Esophagus squamous epithelium (tissue), 5 donors: ENCODE results near the gene ESPL1. TPM values are rescaled to one million over a fixed set of nuclear protein-coding genes. Genes with fewer than 3 reads are reported as not detected.

ENCODE experiments used
- DNase-seq: peaks from one replicate; lab custom pipeline; 2025; lab: John Stamatoyannopoulos, UW
- H3K27ac ChIP-seq, 4 donors: fragments of 200-600 bp; sonication (generic); one replicate each; pipeline ENCODE4 v1.5.1; 2016 to 2019; ENCODE audit warnings: mild to moderate bottlenecking in 1 of 4
- H3K27me3 ChIP-seq, 4 donors: fragments of 200-600 bp; sonication (generic); 1 replicate in 3 of 4; 2 replicates in 1 of 4; pipeline versions ENCODE4 v1.5.1 to v1.6.0; 2017 to 2021; ENCODE audit warnings: antibody characterized with exemption in 1 of 4
- H3K36me3 ChIP-seq, 3 donors: fragments of 200-600 bp; sonication (generic); one replicate each; pipeline ENCODE4 v1.5.1; 2016 to 2019
- H3K4me1 ChIP-seq, 3 donors: fragments of 200-600 bp; sonication (generic); one replicate each; pipeline ENCODE4 v1.5.1; 2017 to 2019
- H3K4me3 ChIP-seq, 4 donors: fragments of 200-600 bp; sonication (generic); 1 replicate in 3 of 4; 2 replicates in 1 of 4; pipeline ENCODE4 v1.5.1; 2016 to 2019; ENCODE audit warnings: mild to moderate bottlenecking in 2 of 4, moderate library complexity in 1 of 4
- H3K9me3 ChIP-seq, 3 donors: fragments of 200-600 bp; sonication (generic); one replicate each; pipeline ENCODE4 v1.5.1; 2016 to 2019
- POLR2A ChIP-seq, 4 donors: fragments of 450-650 bp; IDR thresholded peaks; one replicate each; pipeline ENCODE4 v1.6.1; 2017; ENCODE audit warnings: antibody characterized with exemption in 4 of 4, mild to moderate bottlenecking in 4 of 4, moderate library complexity in 3 of 4
- WGBS, 2 donors: methylation state at CpG; one replicate each; pipeline ENCODE4 v1.1.5; 2018; 5-methylcytosine and 5-hydroxymethylcytosine counted together
- intact Hi-C: fragments of 100-400 bp; cut with DNase I; formaldehyde crosslinking; loops from one replicate; pipeline ENCODE4 v1.15.0; 2022
- total RNA-seq, 4 donors: library from RNA; depleted of rRNA; stranded (reverse); fragments of >200 nt; gene quantifications; one replicate each; pipeline ENCODE4 v1.1.0, GENCODE V29; 2016
- TF ChIP-seq, protein P1 (sequence below), 6 experiments: fragments of 450-650 bp in 4 of 6; fragments of 200-600 bp in 2 of 6; sonication (generic) in 2 of 6; IDR thresholded peaks; one replicate each; pipeline ENCODE4 v1.5.1; 2016 to 2019; ENCODE audit warnings: antibody characterized with exemption in 6 of 6, mild to moderate bottlenecking in 4 of 6, moderate library complexity in 4 of 6
- donor health status: DM: yes; HTN: yes; CAD: no.

Gene ESPL1
- total RNA-seq, 4 donors from 2014 or later: 32.2 to 85.6 (median 48.0) TPM

GRCh38 chr12:53239643-53240258, 28.3 kb upstream of the ESPL1 start:
- intact Hi-C loops: no loop called here
- DNase-seq: no peak

DNA sequence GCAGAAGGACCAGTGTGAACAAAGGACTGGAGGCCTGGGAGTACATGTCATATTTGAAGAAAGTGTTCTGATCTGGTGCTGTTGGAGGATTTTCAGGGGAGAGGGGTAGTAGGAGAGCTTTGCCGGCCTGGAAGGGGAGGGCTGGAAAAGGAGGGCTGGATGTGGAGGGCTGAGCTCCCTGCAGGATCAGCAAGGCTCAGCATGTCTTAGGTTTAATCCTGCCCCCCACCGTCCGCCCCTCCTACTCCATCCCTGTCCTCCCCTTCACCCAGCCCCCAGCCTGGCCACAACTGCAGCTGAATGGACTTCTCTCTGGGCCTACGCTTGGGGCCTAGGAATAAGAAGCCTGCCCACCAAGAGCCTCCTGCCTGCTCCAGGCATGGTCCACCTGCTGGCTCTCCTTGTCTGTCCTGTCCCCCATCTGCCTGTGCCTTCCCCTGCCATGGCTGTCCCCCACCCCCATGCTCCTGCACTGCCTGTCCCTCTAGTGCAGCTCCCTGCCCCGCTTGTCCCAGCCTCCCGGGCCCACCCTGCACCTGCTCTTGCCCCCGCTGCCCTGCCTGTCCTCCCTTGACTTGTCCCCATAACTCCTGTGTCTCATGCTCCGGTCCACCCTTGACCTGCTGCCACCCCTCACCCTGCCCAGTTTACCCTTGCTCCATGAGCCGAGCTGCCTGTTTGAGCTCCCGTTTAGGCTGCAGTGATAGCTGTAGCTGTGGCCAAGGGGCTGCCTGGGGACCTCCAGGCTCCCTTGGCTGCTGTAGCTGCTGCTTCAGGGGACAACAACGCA, 26.3 kb upstream of the ESPL1 start:
- intact Hi-C loops: no loop called here
- peaks cover 0 to 18% (median 0%) of the 10 kb centered on the region in 4 donors for H3K27me3 ChIP-seq
- no peak for DNase-seq
- H3K4me3 ChIP-seq: no peak overlapping the region
- WGBS, 2 donors: 73 to 80% methylated on average over 4 to 9 of the region's 11 CpGs
- no peak overlapping the region for H3K27ac ChIP-seq
- H3K9me3 ChIP-seq: no peaks in the 10 kb centered on the region
- no peaks in the 10 kb centered on the region for H3K36me3 ChIP-seq
- TF ChIP-seq, protein P1, sequence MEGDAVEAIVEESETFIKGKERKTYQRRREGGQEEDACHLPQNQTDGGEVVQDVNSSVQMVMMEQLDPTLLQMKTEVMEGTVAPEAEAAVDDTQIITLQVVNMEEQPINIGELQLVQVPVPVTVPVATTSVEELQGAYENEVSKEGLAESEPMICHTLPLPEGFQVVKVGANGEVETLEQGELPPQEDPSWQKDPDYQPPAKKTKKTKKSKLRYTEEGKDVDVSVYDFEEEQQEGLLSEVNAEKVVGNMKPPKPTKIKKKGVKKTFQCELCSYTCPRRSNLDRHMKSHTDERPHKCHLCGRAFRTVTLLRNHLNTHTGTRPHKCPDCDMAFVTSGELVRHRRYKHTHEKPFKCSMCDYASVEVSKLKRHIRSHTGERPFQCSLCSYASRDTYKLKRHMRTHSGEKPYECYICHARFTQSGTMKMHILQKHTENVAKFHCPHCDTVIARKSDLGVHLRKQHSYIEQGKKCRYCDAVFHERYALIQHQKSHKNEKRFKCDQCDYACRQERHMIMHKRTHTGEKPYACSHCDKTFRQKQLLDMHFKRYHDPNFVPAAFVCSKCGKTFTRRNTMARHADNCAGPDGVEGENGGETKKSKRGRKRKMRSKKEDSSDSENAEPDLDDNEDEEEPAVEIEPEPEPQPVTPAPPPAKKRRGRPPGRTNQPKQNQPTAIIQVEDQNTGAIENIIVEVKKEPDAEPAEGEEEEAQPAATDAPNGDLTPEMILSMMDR (IDR thresholded peaks at IDR 0.05): no peak
- TF ChIP-seq POLR2A (IDR thresholded peaks at IDR 0.05): no peak
- H3K4me1 ChIP-seq: peaks cover 0 to 2% (median 0%) of the 10 kb centered on the region in 3 donors

More at GRCh38 chr12:53239643-53240258, 28.3 kb upstream of the ESPL1 start:
- 92 to 94% methylated on average over 10 of the region's 10 CpGs for WGBS, 2 donors
- Histone ChIP-seq H3K27me3 (peaks cover 0 to 18% (median 0%) of the 10 kb centered on the region in 4 donors), H3K9me3 (no peaks in the 10 kb centered on the region), H3K4me1 (peaks cover 10 to 23% (median 14%) of the 10 kb centered on the region in 3 donors), H3K4me3 (no peak overlapping the region), H3K27ac (no peak overlapping the region), H3K36me3 (no peaks in the 10 kb centered on the region)
- TF ChIP-seq POLR2A (IDR thresholded peaks at IDR 0.05): no peak
- TF ChIP-seq, protein P1 (IDR thresholded peaks at IDR 0.05): no peak

DNA sequence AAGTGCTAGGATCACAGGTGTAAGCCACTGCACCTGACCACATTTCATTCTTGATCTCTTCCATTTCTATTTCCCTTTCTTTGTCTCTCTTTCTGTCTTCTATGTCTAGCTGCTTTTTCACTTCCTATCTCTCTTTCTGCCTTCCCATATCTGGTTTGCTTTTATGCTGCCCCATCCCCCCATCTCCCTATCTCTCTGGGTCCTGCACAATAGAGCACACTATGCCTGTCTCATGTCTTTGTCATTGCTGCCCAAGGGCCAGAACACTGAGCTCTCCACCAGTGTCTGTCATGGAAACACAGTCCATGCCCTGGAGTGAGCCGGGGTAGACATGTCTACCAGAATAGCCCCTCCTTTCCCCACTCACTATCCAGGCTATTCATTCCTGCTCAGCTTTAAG, 23.8 kb upstream of the ESPL1 start:
- TF ChIP-seq, protein P1 (IDR thresholded peaks at IDR 0.05): no peak
- no peak for TF ChIP-seq POLR2A (IDR thresholded peaks at IDR 0.05)
- no peaks in the 10 kb centered on the region for H3K36me3 ChIP-seq
- H3K4me3 ChIP-seq: no peak overlapping the region
- 55 to 92% methylated on average over 1 of the region's 1 CpG for WGBS, 2 donors
- H3K9me3 ChIP-seq: no peaks in the 10 kb centered on the region
- intact Hi-C loops: no loop called here
- peaks cover 0 to 18% (median 0%) of the 10 kb centered on the region in 4 donors for H3K27me3 ChIP-seq
- DNase-seq: no peak
- H3K27ac ChIP-seq: no peak overlapping the region
- H3K4me1 ChIP-seq: no peaks in the 10 kb centered on the region

- Histone ChIP-seq H3K27ac (no peak overlapping the region), H3K36me3 (no peaks in the 10 kb centered on the region), H3K4me3 (no peak overlapping the region), H3K4me1 (no peaks in the 10 kb centered on the region), H3K9me3 (no peaks in the 10 kb centered on the region), H3K27me3 (peaks cover 0 to 18% (median 0%) of the 10 kb centered on the region in 4 donors)
- TF ChIP-seq POLR2A (IDR thresholded peaks at IDR 0.05): no peak
- TF ChIP-seq, protein P1 (IDR thresholded peaks at IDR 0.05): no peak
- WGBS, 2 donors: 79 to 80% methylated on average over 3 of the region's 3 CpGs
- DNase-seq: no peak
- intact Hi-C loops: no loop called here
These were observed 22.8 kb upstream of the ESPL1 start for GRCh38 chr12:53245286-53245685.
